ENCODE data around the gene APLP2. TPM values are rescaled to one million over a fixed set of nuclear protein-coding genes. Genes with fewer than 3 reads are reported as not detected.

Gene APLP2
- total RNA-seq, 1 experiment from 2014 or later: 210 TPM

GRCh38 chr11:130022799-130023198, 46.9 kb upstream of the APLP2 start (continued):
- no peak for TF ChIP-seq CEBPB (IDR thresholded peaks at IDR 0.05; ENCODE audit: low read depth)
- no peak for TF ChIP-seq TCF7L2 (IDR thresholded peaks at IDR 0.05; ENCODE audit: borderline replicate concordance, extremely low read depth, insufficient read depth, insufficient read length)
- no peak for TF ChIP-seq YY1 (IDR thresholded peaks at IDR 0.05; ENCODE audit: extremely low read depth, insufficient replicate concordance, low read depth, low read length)
- no peak for TF ChIP-seq SIN3A (IDR thresholded peaks at IDR 0.05; ENCODE audit: low read depth)
- TF ChIP-seq EGR1 (IDR thresholded peaks at IDR 0.05; ENCODE audit: low read depth): no peak
- no peak for TF ChIP-seq RAD21 (IDR thresholded peaks at IDR 0.05; ENCODE audit: low read depth)
- TF ChIP-seq REST (IDR thresholded peaks at IDR 0.05; ENCODE audit: low read depth): no peak
- no peak for TF ChIP-seq POLR2AphosphoS5 (IDR thresholded peaks at IDR 0.05; ENCODE audit: low read depth, low read length)
- TF ChIP-seq FOSL1 (IDR thresholded peaks at IDR 0.05; ENCODE audit: low read depth): no peak

GRCh38 chr11:130023204-130023603, 46.5 kb upstream of the APLP2 start:
- Histone ChIP-seq H3K4me1 (ENCODE audit: control insufficient read depth in 1 of 2, insufficient read depth in 2 of 2, low read length in 2 of 2) (peaks cover 8 to 19% of the 10 kb centered on the region in 2 experiments), H3K79me2 (ENCODE audit: insufficient read depth, low read length) (no peaks in the 10 kb centered on the region), H3K9ac (ENCODE audit: low read length) (no peak overlapping the region), H3K27ac (ENCODE audit: low read depth, low read length) (no peak overlapping the region), H2AFZ (ENCODE audit: low read depth, low read length, poor library complexity, severe bottlenecking) (peak overlapping the region; percentile 68), H3K9me2 (ENCODE audit: insufficient read depth) (no peaks in the 10 kb centered on the region), H3K27me3 (ENCODE audit: insufficient read depth, low read length) (no peaks in the 10 kb centered on the region), H4K20me1 (ENCODE audit: insufficient read depth) (no peaks in the 10 kb centered on the region), H3K9me3 (ENCODE audit: control insufficient read depth in 1 of 2, insufficient read depth in 1 of 2, low read depth in 1 of 2, low read length in 2 of 2) (no peaks in the 10 kb centered on the region), H3K4me3 (replicated peaks in 1 of 2; ENCODE audit: low read depth in 1 of 2, low read length in 2 of 2) (peak overlapping the region in 1 of 2 experiments; percentile 12; a peak in 2 of 4 replicates), H3K4me2 (ENCODE audit: low read length) (peak overlapping the region; percentile 69), H3K36me3 (ENCODE audit: control insufficient read depth in 1 of 2, insufficient read depth in 2 of 2, low read length in 2 of 2) (no peaks in the 10 kb centered on the region)
- ChIA-PET CTCF (no interaction called here), POLR2A (no interaction called here), RAD21 (ENCODE audit: low non-redundant PET in 1 of 2, low total read pairs in 2 of 2, uncharacterized antibody in 2 of 2, unreplicated experiment in 2 of 2) (interaction anchor here in 1 of 2 experiments (0.7 kb wide), 1 partner anchor 10 kb away, joined by 3 read pairs; no protein-coding TSS in a partner anchor)
- TF ChIP-seq FOSL1 (IDR thresholded peaks at IDR 0.05; ENCODE audit: low read depth): peak; percentile 43; the same call in 1 of the 2 replicates
- peak; percentile 62 for TF ChIP-seq TCF7L2 (IDR thresholded peaks at IDR 0.05; ENCODE audit: borderline replicate concordance, extremely low read depth, insufficient read depth, insufficient read length)
- peak; percentile 66; the same call in 1 of the 2 replicates for TF ChIP-seq JUND (IDR thresholded peaks at IDR 0.05)
- TF ChIP-seq CBX3 (IDR thresholded peaks at IDR 0.05; ENCODE audit: low read depth): peak; percentile 78
- TF ChIP-seq ELF1 (IDR thresholded peaks at IDR 0.05; ENCODE audit: borderline replicate concordance, low read depth): no peak
- no peak for TF ChIP-seq EZH2phosphoT487 (IDR thresholded peaks at IDR 0.05; ENCODE audit: borderline replicate concordance)
- no peak for TF ChIP-seq SRF (IDR thresholded peaks at IDR 0.05; ENCODE audit: low read depth)
- TF ChIP-seq ATF3 (IDR thresholded peaks at IDR 0.05): no peak
- TF ChIP-seq CEBPB (IDR thresholded peaks at IDR 0.05; ENCODE audit: low read depth): 0 out of 2 replicates have a peak, but pooled peaks have one; percentile 35
- TF ChIP-seq SP1 (IDR thresholded peaks at IDR 0.05; ENCODE audit: low read depth): peak; percentile 57
- 0 out of 2 replicates have a peak, but pooled peaks have one; percentile 21 for TF ChIP-seq MAX (IDR thresholded peaks at IDR 0.05)
- ATAC-seq (peak; percentile 91), DNase-seq (ENCODE audit: low read depth, low spot score) (peak; percentile 29)
- intact Hi-C loops (cut with micrococcal nuclease): no loop called here
- no TSS peak for BruUV-seq (replicated peaks)
